ENCODE results near the gene GABBR1.
A peak's percentile ranks its signal among the peaks of the same experiment; 100 is the strongest.

Gene GABBR1

GRCh38 chr6:29652198-29652584 is 19.2 kb upstream of the GABBR1 start:
- DNase-seq: no peak

GRCh38 chr6:29651413-29652197 is 18.6 kb upstream of the GABBR1 start:
- no peak for DNase-seq

- DNase-seq: peak; percentile 98
Measured at GRCh38 chr6:29649701-29650673, 17.0 kb upstream of the GABBR1 start.

- peak; percentile 28 for DNase-seq
Measured at GRCh38 chr6:29647927-29648642, 15.1 kb upstream of the GABBR1 start.

- no peak for DNase-seq
Measured at GRCh38 chr6:29641430-29642148, 8.6 kb upstream of the GABBR1 start.

GRCh38 chr6:29637247-29637646 is 4.3 kb upstream of the GABBR1 start:
- no peak for DNase-seq

- no peak for DNase-seq
Measured at GRCh38 chr6:29633534-29633905, 537 bp upstream of the GABBR1 start.

GRCh38 chr6:29631860-29632731 is 887 bp downstream of the GABBR1 start:
- DNase-seq: no peak

- no peak for DNase-seq
Measured at GRCh38 chr6:29631209-29631810, 1.7 kb downstream of the GABBR1 start.

- no peak for DNase-seq
Measured at GRCh38 chr6:29630315-29630714, 2.7 kb downstream of the GABBR1 start.

GRCh38 chr6:29629571-29629970 is 3.4 kb downstream of the GABBR1 start:
- no peak for DNase-seq

GRCh38 chr6:29628419-29629281 is 4.3 kb downstream of the GABBR1 start:
- peak; percentile 70 for DNase-seq

- no peak for DNase-seq
Measured at GRCh38 chr6:29627755-29628418, 5.1 kb downstream of the GABBR1 start.

GRCh38 chr6:29626948-29627754 is 5.8 kb downstream of the GABBR1 start:
- no peak for DNase-seq

- DNase-seq: no peak
Measured at GRCh38 chr6:29625337-29625930, 7.5 kb downstream of the GABBR1 start.

- DNase-seq: no peak
Measured at GRCh38 chr6:29624520-29624961, 8.4 kb downstream of the GABBR1 start.

- no peak for DNase-seq
Measured at GRCh38 chr6:29620630-29621029, 12.4 kb downstream of the GABBR1 start.

- no peak for DNase-seq
Measured at GRCh38 chr6:29619578-29620160, 13.3 kb downstream of the GABBR1 start.

Data from DMS153 (cell line).